ENCODE data around the gene CEP152.
"Not testable (repeated sequence)": the region's sequence is repeated elsewhere in the genome, so short reads cannot be mapped to it uniquely, and the experiment has no call there.

The CEP152 gene

GRCh38 chr15:48803877-48804276 is 7.0 kb downstream of the CEP152 start:
- no peak for FAIRE-seq

GRCh38 chr15:48802867-48803266 is 8.0 kb downstream of the CEP152 start:
- no peak for FAIRE-seq

GRCh38 chr15:48802257-48802656 is 8.6 kb downstream of the CEP152 start:
- no peak for FAIRE-seq

GRCh38 chr15:48800811-48801455 is 9.9 kb downstream of the CEP152 start:
- peak; percentile 71 for FAIRE-seq

- no peak for FAIRE-seq
Measured at GRCh38 chr15:48800245-48800644, 10.6 kb downstream of the CEP152 start.

GRCh38 chr15:48798319-48798718 is 12.6 kb downstream of the CEP152 start:
- no peak for FAIRE-seq

- no peak for FAIRE-seq
Measured at GRCh38 chr15:48796930-48797329, 13.9 kb downstream of the CEP152 start.

- FAIRE-seq: no peak
Measured at GRCh38 chr15:48796521-48796920, 14.3 kb downstream of the CEP152 start.

- peak; percentile 43 for FAIRE-seq
Measured at GRCh38 chr15:48795901-48796300, 15.0 kb downstream of the CEP152 start.

- no peak for FAIRE-seq
Measured at GRCh38 chr15:48794697-48795134, 16.2 kb downstream of the CEP152 start.

- no peak for FAIRE-seq
Measured at GRCh38 chr15:48792408-48792807, 18.5 kb downstream of the CEP152 start.

GRCh38 chr15:48790466-48791115 is 20.3 kb downstream of the CEP152 start:
- not testable (repeated sequence) for FAIRE-seq

GRCh38 chr15:48785712-48786111 is 25.2 kb downstream of the CEP152 start:
- FAIRE-seq: no peak

GRCh38 chr15:48785195-48785594 is 25.7 kb downstream of the CEP152 start:
- FAIRE-seq: no peak

- FAIRE-seq: no peak
Measured at GRCh38 chr15:48784756-48785155, 26.1 kb downstream of the CEP152 start.

- FAIRE-seq: no peak
Measured at GRCh38 chr15:48782911-48783310, 28.0 kb downstream of the CEP152 start.

- no peak for FAIRE-seq
Measured at GRCh38 chr15:48781481-48782081, 29.3 kb downstream of the CEP152 start.

- no peak for FAIRE-seq
Measured at GRCh38 chr15:48781017-48781416, 29.9 kb downstream of the CEP152 start.

- no peak for FAIRE-seq
Measured at GRCh38 chr15:48778331-48778730, 32.5 kb downstream of the CEP152 start.

GRCh38 chr15:48777645-48778330 is 33.1 kb downstream of the CEP152 start:
- FAIRE-seq: no peak

GRCh38 chr15:48775546-48775945 is 35.3 kb downstream of the CEP152 start:
- FAIRE-seq: no peak

GRCh38 chr15:48774484-48774883 is 36.4 kb downstream of the CEP152 start:
- FAIRE-seq: no peak

- no peak for FAIRE-seq
Measured at GRCh38 chr15:48766196-48766595, 44.7 kb downstream of the CEP152 start.

- no peak for FAIRE-seq
Measured at GRCh38 chr15:48765022-48765421, 45.8 kb downstream of the CEP152 start.

Measured in colon (tissue), 2 donors.